Measurements from ENCODE around the gene UNC79. TPM values are rescaled to one million over a fixed set of nuclear protein-coding genes. Genes with fewer than 3 reads are reported as not detected.

Gene UNC79
- total RNA-seq, 1 experiment from 2014 or later: 0.07 TPM

GRCh38 chr14:93674343-93674742 lies 243.6 kb downstream of the UNC79 start:
- peaks cover 20% of the 10 kb centered on the region; the same call in 1 of the 2 replicates for H3K27me3 ChIP-seq (ENCODE audit: insufficient read depth, low read depth)
- no peak overlapping the region for H3K4me2 ChIP-seq
- POLR2A ChIA-PET (ENCODE audit: unreplicated experiment): no interaction called here
- H3K9me3 ChIP-seq (ENCODE audit: insufficient read depth, low read depth): no peaks in the 10 kb centered on the region
- no peak overlapping the region for H3K4me3 ChIP-seq
- TF ChIP-seq CTCF (conservative IDR thresholded peaks at IDR 0.05) (no peak), EZH2 (IDR thresholded peaks at IDR 0.05; ENCODE audit: low read depth) (no peak)
- CTCF ChIA-PET: no interaction called here
- H3K27ac ChIP-seq: no peak overlapping the region
- H4K20me1 ChIP-seq (ENCODE audit: insufficient read depth): no peaks in the 10 kb centered on the region
- no peaks in the 10 kb centered on the region for H3K4me1 ChIP-seq (replicated peaks; ENCODE audit: insufficient read depth)
- no peaks in the 10 kb centered on the region for H3K79me2 ChIP-seq (ENCODE audit: low read depth)
- H2AFZ ChIP-seq: no peak overlapping the region
- no peaks in the 10 kb centered on the region for H3F3A ChIP-seq (ENCODE audit: insufficient read depth, low read depth)
- intact Hi-C loops (cut with micrococcal nuclease; ENCODE audit: unreplicated experiment): no loop called here
- BruUV-seq (replicated peaks): no TSS peak
- no peaks in the 10 kb centered on the region for H3K9me2 ChIP-seq (ENCODE audit: insufficient read depth)
- H3K36me3 ChIP-seq (ENCODE audit: low read depth): no peaks in the 10 kb centered on the region
- no peak for DNase-seq

DNA sequence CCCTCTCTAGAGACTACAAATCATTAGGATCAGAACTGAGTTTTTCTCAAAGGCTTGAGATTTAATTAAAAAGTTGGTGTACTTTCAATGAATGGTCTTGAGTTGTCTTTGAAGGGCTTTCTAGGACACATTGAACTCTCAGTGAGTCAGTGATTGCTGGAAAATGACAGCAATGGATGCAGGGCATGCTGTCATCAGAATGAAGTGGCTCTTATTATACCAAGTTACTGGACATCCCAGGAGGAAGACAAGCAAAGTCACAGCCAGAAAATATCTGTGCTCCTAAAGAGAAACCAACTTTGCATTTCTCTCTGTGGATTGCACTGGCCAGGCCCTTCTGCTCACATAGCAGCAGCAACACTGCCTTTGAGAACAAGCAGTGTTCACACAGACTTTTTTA lies 244.9 kb downstream of the UNC79 start:
- DNase-seq: no peak
- Histone ChIP-seq H3K4me2 (no peak overlapping the region), H2AFZ (no peak overlapping the region), H3K27ac (no peak overlapping the region), H3F3A (ENCODE audit: insufficient read depth, low read depth) (no peaks in the 10 kb centered on the region), H3K79me2 (ENCODE audit: low read depth) (no peaks in the 10 kb centered on the region), H3K27me3 (ENCODE audit: insufficient read depth, low read depth) (peaks cover 19% of the 10 kb centered on the region; the same call in 1 of the 2 replicates), H3K9me2 (ENCODE audit: insufficient read depth) (no peaks in the 10 kb centered on the region), H3K36me3 (ENCODE audit: low read depth) (no peaks in the 10 kb centered on the region), H3K9me3 (ENCODE audit: insufficient read depth, low read depth) (no peaks in the 10 kb centered on the region), H4K20me1 (ENCODE audit: insufficient read depth) (no peaks in the 10 kb centered on the region), H3K4me1 (replicated peaks; ENCODE audit: insufficient read depth) (no peaks in the 10 kb centered on the region), H3K4me3 (no peak overlapping the region)
- intact Hi-C loops (cut with micrococcal nuclease; ENCODE audit: unreplicated experiment): no loop called here
- CTCF ChIA-PET: no interaction called here
- TF ChIP-seq CTCF (conservative IDR thresholded peaks at IDR 0.05): no peak
- no peak for TF ChIP-seq EZH2 (IDR thresholded peaks at IDR 0.05; ENCODE audit: low read depth)
- no TSS peak for BruUV-seq (replicated peaks)
- POLR2A ChIA-PET (ENCODE audit: unreplicated experiment): no interaction called here

DNA sequence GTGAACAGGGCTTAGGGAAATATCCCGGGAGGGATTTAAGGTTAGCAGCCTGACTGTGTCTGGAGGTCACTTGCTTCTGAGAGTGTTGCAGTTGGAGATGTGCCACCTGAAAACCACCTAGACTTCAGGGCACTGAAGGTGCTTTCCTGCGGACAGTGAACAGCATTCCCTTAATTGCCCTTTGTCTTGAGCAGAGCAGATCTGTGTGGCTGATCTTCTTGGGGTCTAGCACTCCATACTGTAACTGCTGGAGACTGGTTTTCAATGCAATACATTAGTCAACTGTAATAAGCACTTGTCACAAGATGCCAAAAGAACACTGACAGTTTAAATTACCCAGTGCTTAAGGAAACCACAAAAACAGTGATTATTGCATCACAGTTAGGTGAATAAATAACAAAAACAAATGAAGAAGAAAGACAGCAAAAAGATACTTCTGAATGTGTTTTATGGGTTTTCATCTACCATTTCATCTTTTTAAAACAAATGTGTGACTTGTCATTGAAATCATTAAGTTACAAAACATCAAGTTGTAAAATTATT lies 245.7 kb downstream of the UNC79 start:
- H3K27me3 ChIP-seq (ENCODE audit: insufficient read depth, low read depth): peaks cover 19% of the 10 kb centered on the region; the same call in 1 of the 2 replicates
- H3K9me3 ChIP-seq (ENCODE audit: insufficient read depth, low read depth): no peaks in the 10 kb centered on the region
- H3K4me3 ChIP-seq: no peak overlapping the region
- H3K9me2 ChIP-seq (ENCODE audit: insufficient read depth): no peaks in the 10 kb centered on the region
- TF ChIP-seq CTCF (conservative IDR thresholded peaks at IDR 0.05) (no peak), EZH2 (IDR thresholded peaks at IDR 0.05; ENCODE audit: low read depth) (no peak)
- H2AFZ ChIP-seq: no peak overlapping the region
- H3K36me3 ChIP-seq (ENCODE audit: low read depth): no peaks in the 10 kb centered on the region
- intact Hi-C loops (cut with micrococcal nuclease; ENCODE audit: unreplicated experiment): no loop called here
- no peak overlapping the region for H3K27ac ChIP-seq
- no peaks in the 10 kb centered on the region for H4K20me1 ChIP-seq (ENCODE audit: insufficient read depth)
- no peaks in the 10 kb centered on the region for H3F3A ChIP-seq (ENCODE audit: insufficient read depth, low read depth)
- BruUV-seq (replicated peaks): no TSS peak
- no peak for DNase-seq
- H3K79me2 ChIP-seq (ENCODE audit: low read depth): no peaks in the 10 kb centered on the region
- POLR2A ChIA-PET (ENCODE audit: unreplicated experiment): no interaction called here
- no peaks in the 10 kb centered on the region for H3K4me1 ChIP-seq (replicated peaks; ENCODE audit: insufficient read depth)
- H3K4me2 ChIP-seq: no peak overlapping the region
- CTCF ChIA-PET: no interaction called here

All from PC-9 (cell line).